PC-3 (cell line): ENCODE data around the gene PTPRN2.

ENCODE experiments used
- EZH2 ChIP-seq: fragments of 300-600 bp; sonication (generic); IDR thresholded peaks from one replicate; pipeline ENCODE4 v1.6.1; 2017; ENCODE audit warnings: antibody characterized with exemption, mild to moderate bottlenecking, low read length; ENCODE audit not compliant: unreplicated experiment
- TF ChIP-seq, protein P1 (sequence below): fragments of 300-600 bp; sonication (generic); conservative IDR thresholded peaks from 2 replicates; pipeline ENCODE4 v1.5.1; 2017; ENCODE audit warnings: antibody characterized with exemption, low read depth, mild to moderate bottlenecking, low read length

DNA sequence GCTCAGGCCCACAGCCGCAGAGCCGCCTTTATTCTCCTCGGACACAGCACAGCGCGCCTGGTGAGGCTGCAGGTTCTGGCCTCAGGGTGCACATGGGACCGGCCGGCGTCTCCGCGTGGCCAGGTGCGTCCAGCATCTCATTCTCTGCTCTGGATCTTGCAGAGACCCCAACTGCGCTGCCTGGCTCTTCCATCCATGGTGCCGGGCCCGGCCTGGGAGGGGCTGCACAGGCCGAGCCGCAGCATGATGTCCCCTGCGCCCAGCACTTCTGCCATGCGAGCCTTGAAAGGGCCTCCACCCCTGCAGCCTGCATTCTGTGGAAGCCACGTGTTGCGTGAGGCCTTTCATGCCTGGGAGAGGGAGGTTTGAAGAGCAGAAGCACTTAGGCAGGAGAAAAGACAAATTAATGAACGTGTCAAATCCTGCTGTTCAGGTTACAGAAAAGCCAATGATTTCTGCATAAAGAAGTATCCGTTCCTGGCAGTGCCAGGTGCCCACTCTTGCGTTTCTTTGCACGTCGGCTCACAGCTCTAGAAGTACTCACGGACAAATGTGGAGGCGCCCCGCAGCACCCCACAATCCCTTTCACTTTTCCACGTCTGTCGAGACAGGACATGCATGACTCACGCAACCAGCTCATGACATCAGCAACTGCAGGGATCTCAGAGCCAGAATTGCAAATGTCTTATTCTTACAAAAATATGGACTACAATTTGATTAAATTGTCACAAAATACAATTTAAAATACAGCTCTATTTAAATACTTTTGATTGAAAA is 679.4 kb downstream of the PTPRN2 start:
- TF ChIP-seq, protein P1, sequence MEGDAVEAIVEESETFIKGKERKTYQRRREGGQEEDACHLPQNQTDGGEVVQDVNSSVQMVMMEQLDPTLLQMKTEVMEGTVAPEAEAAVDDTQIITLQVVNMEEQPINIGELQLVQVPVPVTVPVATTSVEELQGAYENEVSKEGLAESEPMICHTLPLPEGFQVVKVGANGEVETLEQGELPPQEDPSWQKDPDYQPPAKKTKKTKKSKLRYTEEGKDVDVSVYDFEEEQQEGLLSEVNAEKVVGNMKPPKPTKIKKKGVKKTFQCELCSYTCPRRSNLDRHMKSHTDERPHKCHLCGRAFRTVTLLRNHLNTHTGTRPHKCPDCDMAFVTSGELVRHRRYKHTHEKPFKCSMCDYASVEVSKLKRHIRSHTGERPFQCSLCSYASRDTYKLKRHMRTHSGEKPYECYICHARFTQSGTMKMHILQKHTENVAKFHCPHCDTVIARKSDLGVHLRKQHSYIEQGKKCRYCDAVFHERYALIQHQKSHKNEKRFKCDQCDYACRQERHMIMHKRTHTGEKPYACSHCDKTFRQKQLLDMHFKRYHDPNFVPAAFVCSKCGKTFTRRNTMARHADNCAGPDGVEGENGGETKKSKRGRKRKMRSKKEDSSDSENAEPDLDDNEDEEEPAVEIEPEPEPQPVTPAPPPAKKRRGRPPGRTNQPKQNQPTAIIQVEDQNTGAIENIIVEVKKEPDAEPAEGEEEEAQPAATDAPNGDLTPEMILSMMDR = no peak
- no peak for TF ChIP-seq EZH2
